BLaER1 (cell line): ENCODE data around the gene ROCK2.
A peak's percentile ranks its signal among the peaks of the same experiment; 100 is the strongest.

Source experiments
- H3K27ac ChIP-seq: shearing (Covaris generic); formaldehyde crosslinking; 2 replicates; pipeline ENCODE4 v1.8.1; 2022
- H3K27me3 ChIP-seq: shearing (Covaris generic); formaldehyde crosslinking; 2 replicates; pipeline ENCODE4 v1.8.1; 2022
- H3K36me3 ChIP-seq: shearing (Covaris generic); formaldehyde crosslinking; 2 replicates; pipeline ENCODE4 v1.8.1; 2022
- H3K4me1 ChIP-seq: shearing (Covaris generic); formaldehyde crosslinking; 2 replicates; pipeline ENCODE4 v1.8.1; 2022
- H3K4me2 ChIP-seq: shearing (Covaris generic); formaldehyde crosslinking; 2 replicates; pipeline ENCODE4 v1.8.1; 2022
- H3K4me3 ChIP-seq: shearing (Covaris generic); formaldehyde crosslinking; 2 replicates; pipeline ENCODE4 v1.8.1; 2022
- H3K9ac ChIP-seq: shearing (Covaris generic); formaldehyde crosslinking; 2 replicates; pipeline ENCODE4 v1.8.1; 2022
- H3K9me3 ChIP-seq: shearing (Covaris generic); formaldehyde crosslinking; 2 replicates; pipeline ENCODE4 v1.8.1; 2022
- H4K20me1 ChIP-seq: shearing (Covaris generic); formaldehyde crosslinking; 2 replicates; pipeline ENCODE4 v1.8.1; 2022
- Cebpa-rat ChIP-seq: shearing (Covaris generic); IDR thresholded peaks from 2 replicates; pipeline ENCODE4 v1.8.1; 2022

Gene ROCK2

DNA sequence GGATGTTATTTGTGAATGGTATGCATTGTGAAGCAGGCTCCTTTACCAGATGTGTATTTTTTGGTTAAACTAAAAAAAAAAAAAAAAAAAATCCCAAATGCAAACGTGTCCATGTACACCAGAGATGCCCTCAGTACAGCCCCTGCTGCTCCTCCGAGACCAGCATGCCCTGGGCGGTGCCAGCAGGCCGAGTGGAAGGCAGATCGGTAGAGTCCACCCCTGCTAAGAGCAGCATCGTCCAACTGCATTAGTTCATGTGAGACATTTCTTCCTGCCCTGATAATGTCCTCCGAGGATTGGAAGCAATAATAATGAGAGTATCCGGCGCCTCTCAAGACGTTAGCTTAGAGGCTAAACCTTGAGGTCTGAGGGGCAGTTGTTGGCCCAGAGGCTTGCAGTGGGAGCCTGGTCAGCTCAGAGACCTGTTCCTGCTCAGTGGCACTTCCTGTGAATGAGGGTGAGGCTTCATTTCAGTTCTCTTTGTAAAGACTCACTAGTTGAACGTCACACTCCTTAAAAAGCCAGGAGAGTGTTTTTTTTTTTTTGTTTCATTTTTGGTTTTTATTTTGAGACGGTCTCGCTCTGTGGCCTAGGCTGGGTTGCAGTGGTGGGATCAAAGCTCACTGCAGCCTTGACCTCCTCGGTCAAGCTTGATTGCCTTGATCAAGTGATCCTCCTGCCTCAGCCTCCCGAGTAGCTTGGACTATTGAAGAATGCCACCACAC lies 183.5 kb downstream of the ROCK2 start:
- Histone ChIP-seq H3K4me3 (no peak overlapping the region), H3K9me3 (no peaks in the 10 kb centered on the region), H4K20me1 (no peaks in the 10 kb centered on the region), H3K4me2 (peak overlapping the region; percentile 62), H3K9ac (peak overlapping the region; percentile 62), H3K27ac (peak overlapping the region; percentile 74), H3K4me1 (peaks cover 46% of the 10 kb centered on the region), H3K27me3 (no peaks in the 10 kb centered on the region), H3K36me3 (no peaks in the 10 kb centered on the region)
- TF ChIP-seq Cebpa-rat, result no peak

DNA sequence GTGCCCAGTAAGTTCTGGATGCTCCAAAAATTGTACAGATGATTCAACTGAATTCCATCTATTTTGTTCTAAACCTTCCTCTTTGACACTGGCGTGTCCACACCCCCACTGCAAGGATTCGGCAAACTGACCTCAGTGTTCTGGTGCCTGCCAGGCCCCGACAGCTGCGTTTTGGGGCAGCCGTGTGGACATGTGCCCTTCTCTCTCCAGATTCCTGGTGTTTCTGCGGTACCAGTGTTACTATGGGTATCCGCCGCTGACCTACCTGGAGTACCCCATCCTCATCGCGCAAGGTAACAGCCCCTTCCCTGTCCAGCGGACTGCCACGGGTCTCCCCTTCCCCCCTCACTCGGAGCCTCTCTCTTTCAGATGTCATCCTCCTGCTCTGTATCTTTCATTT lies 184.2 kb downstream of the ROCK2 start:
- Histone ChIP-seq H3K4me1 (peaks cover 49% of the 10 kb centered on the region), H3K27ac (peak overlapping the region; percentile 74; the same call in 1 of the 2 replicates), H3K9ac (no peak overlapping the region), H3K27me3 (no peaks in the 10 kb centered on the region), H3K36me3 (no peaks in the 10 kb centered on the region), H3K4me2 (peak overlapping the region; percentile 62; the same call in 1 of the 2 replicates), H3K9me3 (no peaks in the 10 kb centered on the region), H3K4me3 (no peak overlapping the region), H4K20me1 (no peaks in the 10 kb centered on the region)
- no peak for TF ChIP-seq Cebpa-rat

DNA sequence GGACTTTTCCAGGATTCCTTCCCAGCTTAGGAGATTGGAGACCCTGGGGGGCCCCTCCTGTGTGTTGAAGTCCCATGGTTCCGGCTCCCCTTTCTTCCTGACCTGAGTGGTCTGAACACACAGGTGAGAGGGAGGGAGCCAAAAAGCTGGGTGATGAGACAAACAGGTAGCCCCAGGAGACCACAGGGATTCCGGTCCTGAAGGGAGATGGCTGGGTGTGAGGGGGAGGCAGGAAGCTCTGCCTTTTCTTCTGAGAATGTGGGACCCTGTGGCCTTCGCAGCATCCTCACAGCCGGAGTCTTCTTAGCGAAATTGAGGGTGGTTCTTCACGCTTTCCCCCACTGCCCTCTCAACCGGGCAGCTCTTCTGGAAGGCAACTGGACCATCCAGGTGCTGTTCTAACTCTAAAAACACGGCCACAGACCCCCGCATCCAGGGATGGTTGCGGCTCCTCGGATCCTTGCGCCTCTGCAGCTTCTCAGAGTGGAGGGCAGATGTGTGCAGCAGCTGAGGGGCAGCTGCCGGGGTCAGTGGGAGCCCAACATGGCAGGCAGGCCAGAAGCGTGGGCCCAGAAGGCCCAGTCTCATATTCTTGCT lies 184.8 kb downstream of the ROCK2 start:
- H3K4me1 ChIP-seq, result peaks cover 50% of the 10 kb centered on the region
- TF ChIP-seq Cebpa-rat, result no peak
- H3K9me3 ChIP-seq, result no peaks in the 10 kb centered on the region
- peak overlapping the region; percentile 62 for H3K4me2 ChIP-seq
- 0 out of 2 replicates have a peak overlapping the region, but pooled peaks have one; percentile 20 for H3K27ac ChIP-seq
- no peaks in the 10 kb centered on the region for H3K27me3 ChIP-seq
- H3K9ac ChIP-seq, result no peak overlapping the region
- no peaks in the 10 kb centered on the region for H3K36me3 ChIP-seq
- no peaks in the 10 kb centered on the region for H4K20me1 ChIP-seq
- H3K4me3 ChIP-seq, result no peak overlapping the region

DNA sequence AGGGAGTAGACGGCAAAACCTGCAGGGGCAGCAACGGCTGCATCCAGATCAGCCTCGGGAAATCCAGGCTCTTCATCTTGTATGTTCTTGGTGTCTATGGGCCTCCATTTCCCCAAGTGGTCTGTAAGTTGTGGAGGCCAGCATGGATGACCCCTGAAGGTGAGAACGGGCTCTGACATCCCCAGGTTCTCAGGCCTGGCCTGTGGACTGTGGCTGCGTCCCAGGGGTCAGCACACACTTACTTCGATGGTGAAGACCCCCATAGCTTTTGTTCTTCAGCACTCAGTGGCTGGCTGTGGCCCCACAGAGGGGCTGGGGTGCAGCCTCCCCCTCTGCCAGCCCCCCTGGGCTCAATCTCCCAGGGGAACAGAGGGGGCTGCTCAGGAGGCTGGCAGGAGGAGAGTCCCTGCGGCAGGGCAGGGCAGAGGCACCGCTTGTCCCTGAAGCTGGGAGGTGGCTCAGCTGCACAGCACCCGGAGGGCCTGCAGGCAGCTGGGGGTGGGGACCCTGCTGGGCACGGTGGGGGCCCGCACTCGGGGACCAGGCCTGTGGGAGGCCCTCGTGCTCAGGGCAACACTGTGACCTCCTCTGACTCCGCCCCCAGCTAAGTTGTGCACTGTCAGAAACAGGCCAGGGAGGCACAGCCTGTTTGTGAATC lies 185.4 kb downstream of the ROCK2 start:
- no peaks in the 10 kb centered on the region for H3K9me3 ChIP-seq
- no peak for TF ChIP-seq Cebpa-rat
- 0 out of 2 replicates have a peak overlapping the region, but pooled peaks have one; percentile 20 for H3K27ac ChIP-seq
- H3K4me1 ChIP-seq, result peaks cover 56% of the 10 kb centered on the region
- no peak overlapping the region for H3K9ac ChIP-seq
- no peaks in the 10 kb centered on the region for H4K20me1 ChIP-seq
- H3K27me3 ChIP-seq, result no peaks in the 10 kb centered on the region
- H3K36me3 ChIP-seq, result no peaks in the 10 kb centered on the region
- H3K4me3 ChIP-seq, result no peak overlapping the region
- peak overlapping the region; percentile 12 for H3K4me2 ChIP-seq

DNA sequence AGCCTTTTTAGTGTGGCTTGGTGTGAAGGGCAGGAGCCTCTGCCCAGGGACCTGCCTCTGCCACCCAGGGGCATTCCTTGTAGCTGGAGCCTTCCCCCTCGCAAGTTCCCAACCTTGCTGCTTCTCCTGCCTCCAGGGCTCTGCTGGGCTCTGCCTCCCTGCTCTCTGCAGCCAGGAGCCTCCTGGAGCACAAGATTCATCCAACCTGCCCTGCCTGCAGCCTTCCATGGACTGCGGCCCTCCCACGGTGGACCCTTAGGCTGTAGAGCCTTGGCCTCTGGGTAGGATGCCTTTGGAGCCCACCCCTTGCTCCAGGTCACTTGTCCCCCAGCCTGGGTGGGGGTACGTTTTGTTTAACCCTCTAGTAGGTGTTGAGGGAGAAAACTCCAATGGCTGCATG lies 186.7 kb downstream of the ROCK2 start:
- H3K9ac ChIP-seq, result 0 out of 2 replicates have a peak overlapping the region, but pooled peaks have one; percentile 3
- H3K9me3 ChIP-seq, result no peaks in the 10 kb centered on the region
- H3K27me3 ChIP-seq, result no peaks in the 10 kb centered on the region
- no peaks in the 10 kb centered on the region for H4K20me1 ChIP-seq
- no peak overlapping the region for H3K4me3 ChIP-seq
- H3K27ac ChIP-seq, result no peak overlapping the region
- no peaks in the 10 kb centered on the region for H3K36me3 ChIP-seq
- no peak for TF ChIP-seq Cebpa-rat
- peaks cover 58% of the 10 kb centered on the region for H3K4me1 ChIP-seq
- H3K4me2 ChIP-seq, result no peak overlapping the region

DNA sequence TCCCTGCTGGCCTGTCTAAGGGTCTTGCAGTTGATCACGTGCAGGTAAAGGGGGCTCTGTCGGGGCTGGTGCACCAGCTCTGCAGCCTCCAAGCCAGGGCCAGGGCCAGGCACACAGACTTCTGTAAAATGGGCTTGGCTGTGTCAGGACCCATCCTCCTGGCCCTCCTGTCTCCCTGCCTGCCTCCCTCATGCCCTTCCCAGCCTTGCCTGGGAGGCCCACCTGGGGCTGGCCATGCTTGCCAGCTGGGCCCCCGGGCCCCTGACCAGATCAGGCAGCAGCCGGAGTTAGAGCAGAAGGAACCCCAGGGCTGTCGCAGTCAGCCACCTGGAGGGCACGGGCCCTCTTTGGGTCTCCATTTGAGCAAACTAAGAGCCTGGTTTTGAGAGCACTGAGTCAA lies 187.1 kb downstream of the ROCK2 start:
- Histone ChIP-seq H3K9me3 (no peaks in the 10 kb centered on the region), H3K27me3 (no peaks in the 10 kb centered on the region), H4K20me1 (no peaks in the 10 kb centered on the region), H3K9ac (0 out of 2 replicates have a peak overlapping the region, but pooled peaks have one; percentile 3), H3K4me1 (peaks cover 58% of the 10 kb centered on the region), H3K4me2 (no peak overlapping the region), H3K4me3 (no peak overlapping the region), H3K36me3 (no peaks in the 10 kb centered on the region), H3K27ac (no peak overlapping the region)
- no peak for TF ChIP-seq Cebpa-rat

DNA sequence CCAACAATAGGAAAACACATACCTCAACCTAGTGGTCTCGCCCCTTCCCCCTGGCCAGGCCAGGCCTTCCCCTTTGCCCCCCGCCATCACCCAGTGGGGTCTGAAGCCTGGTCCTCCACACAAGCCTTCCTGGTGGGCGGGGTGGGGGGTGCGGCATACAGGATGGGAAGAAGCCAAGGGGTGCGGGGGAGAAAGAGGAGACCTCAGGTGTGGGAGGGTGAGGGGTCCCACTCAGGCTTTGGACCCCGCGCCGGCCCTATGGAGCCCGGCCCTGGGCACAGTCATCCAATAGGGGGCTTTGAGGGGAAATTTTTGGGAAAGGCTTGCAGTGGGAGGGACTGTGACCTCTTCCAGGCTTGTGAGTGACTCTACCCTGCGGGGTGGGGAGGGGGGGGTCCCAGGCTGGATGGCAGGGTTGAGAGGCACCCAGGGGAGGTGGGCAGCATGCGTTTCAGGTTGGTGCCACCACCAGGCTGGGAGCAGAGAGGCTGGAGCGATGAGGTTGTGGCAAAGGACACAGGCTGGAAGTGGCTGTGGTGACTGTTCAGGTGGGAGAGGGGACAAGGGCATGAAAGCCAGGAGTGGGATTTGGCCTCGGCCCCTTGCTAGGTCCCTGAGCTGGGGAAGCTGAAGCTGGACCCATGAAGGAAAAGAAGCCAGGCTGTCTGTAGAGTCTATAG lies 187.9 kb downstream of the ROCK2 start:
- Histone ChIP-seq H3K4me3 (no peak overlapping the region), H3K27ac (no peak overlapping the region), H3K4me2 (peak overlapping the region; percentile 93)

DNA sequence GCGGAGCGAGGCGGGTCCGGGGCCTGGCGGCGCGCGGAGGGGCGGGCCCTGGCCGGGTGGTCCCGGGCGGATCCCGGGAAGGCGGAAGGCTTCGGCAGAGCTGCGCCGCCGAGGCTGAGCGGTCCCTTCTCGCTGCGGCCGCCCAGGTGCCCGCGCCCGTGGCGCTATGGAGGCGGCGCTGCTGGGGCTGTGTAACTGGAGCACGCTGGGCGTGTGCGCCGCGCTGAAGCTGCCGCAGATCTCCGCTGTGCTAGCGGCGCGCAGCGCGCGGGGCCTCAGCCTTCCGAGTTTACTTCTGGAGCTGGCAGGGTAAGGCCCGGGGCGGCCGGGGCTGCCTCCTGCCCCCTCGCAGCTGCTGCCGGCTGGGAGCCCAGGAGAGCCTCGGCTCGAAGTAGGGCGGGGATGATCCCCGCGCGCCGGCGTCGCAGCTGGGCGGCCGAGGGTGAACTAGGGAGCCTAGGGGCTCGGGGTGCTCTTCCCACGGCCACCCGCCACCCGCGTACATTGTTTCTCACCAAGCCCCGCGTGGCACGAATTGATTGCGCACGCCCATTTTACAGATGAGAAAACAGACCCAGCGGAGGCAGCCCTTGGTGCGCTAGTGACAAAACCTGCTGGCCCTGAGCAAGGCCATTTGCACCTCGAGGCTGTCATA lies 188.9 kb downstream of the ROCK2 start, which contains the start of gene SLC66A3:
SLC66A3 (plus strand) TSS at position 87 of the 655 bp plus-strand sequence; CDS start at position 167, 80 bp downstream.
- Histone ChIP-seq H3K27ac (peak within 1 kb of the TSS; percentile 82), H3K4me3 (peak within 1 kb of the TSS; percentile 76), H3K27me3 (no peaks in the 10 kb centered on the region), H3K36me3 (no peaks in the 10 kb centered on the region), H3K4me1 (peaks cover 44% of the 10 kb centered on the region), H4K20me1 (no peaks in the 10 kb centered on the region), H3K9me3 (no peaks in the 10 kb centered on the region), H3K9ac (peak within 1 kb of the TSS; percentile 84), H3K4me2 (peak within 1 kb of the TSS; percentile 98)
- TF ChIP-seq Cebpa-rat, result no peak

More for the DNA sequence above, 187.9 kb downstream of the ROCK2 start:
- Histone ChIP-seq H3K36me3 (no peaks in the 10 kb centered on the region), H3K9ac (0 out of 2 replicates have a peak overlapping the region, but pooled peaks have one; percentile 84), H3K27me3 (no peaks in the 10 kb centered on the region), H4K20me1 (no peaks in the 10 kb centered on the region), H3K9me3 (no peaks in the 10 kb centered on the region), H3K4me1 (peaks cover 54% of the 10 kb centered on the region)
- no peak for TF ChIP-seq Cebpa-rat

DNA sequence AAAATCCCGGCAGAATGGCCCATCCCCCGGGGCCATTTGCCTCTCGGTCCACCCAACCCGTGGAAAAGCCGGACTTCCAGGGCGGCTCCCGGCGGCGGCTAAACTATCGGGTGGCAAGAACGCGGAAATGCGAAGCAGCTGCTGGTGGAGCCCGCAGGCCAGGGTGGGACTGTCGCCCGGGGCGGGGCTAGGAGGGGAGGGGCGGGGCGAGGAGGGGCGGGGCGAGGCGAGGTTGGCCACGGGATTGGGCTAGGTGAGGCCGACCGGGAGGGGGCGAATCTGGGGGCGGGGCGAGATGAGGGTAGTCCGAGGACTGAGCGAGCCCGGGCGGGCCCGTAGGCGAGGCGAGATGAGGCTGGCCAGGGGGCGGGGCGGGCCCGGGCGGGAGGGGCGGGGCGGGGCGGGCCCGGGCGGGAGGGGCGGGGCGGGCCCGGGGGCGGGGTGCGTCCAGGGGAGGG lies 189.5 kb downstream of the ROCK2 start:
- no peaks in the 10 kb centered on the region for H3K9me3 ChIP-seq
- H3K27ac ChIP-seq, result peak overlapping the region; percentile 82
- no peaks in the 10 kb centered on the region for H3K36me3 ChIP-seq
- peak overlapping the region; percentile 98 for H3K4me2 ChIP-seq
- peak overlapping the region; percentile 76 for H3K4me3 ChIP-seq
- no peaks in the 10 kb centered on the region for H3K27me3 ChIP-seq
- peaks cover 38% of the 10 kb centered on the region for H3K4me1 ChIP-seq
- peak overlapping the region; percentile 81 for H3K9ac ChIP-seq
- no peak for TF ChIP-seq Cebpa-rat
- no peaks in the 10 kb centered on the region for H4K20me1 ChIP-seq
